NT2/D1 (cell line): Measurements from ENCODE around the gene APOM.

Experiments
- SUZ12 ChIP-seq: IDR thresholded peaks from 2 replicates; pipeline ENCODE4 v1.6.1; 2011; ENCODE audit not compliant: insufficient read length, insufficient read depth; ENCODE audit errors: extremely low read depth
- YY1 ChIP-seq: IDR thresholded peaks from 2 replicates; pipeline ENCODE4 v1.6.1; 2011; ENCODE audit not compliant: insufficient read length, insufficient read depth
- ZNF274 ChIP-seq: IDR thresholded peaks from 2 replicates; pipeline ENCODE4 v1.6.1; 2011; ENCODE audit warnings: mild to moderate bottlenecking, low read depth, low read length

DNA sequence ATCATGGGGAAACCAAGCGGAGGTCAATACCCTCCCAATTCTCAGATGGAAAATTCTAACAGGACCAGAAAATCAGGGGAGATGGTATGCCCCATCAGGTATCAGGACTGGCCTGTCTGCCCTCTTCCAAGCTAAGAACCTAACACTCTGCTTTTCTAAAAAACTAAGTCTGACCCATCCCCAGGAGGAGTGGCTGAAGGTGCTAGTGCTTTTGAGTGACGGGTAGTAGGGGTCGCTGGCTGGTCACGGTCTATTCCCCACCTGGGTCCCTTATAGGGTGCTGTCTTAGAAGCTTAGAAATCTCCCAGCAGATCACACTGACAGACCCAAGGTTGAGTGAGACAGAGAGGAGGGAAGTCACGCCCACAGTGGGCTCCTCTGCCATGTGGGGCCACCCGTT, 37.8 kb downstream of the APOM start:
- TF ChIP-seq YY1 (no peak), ZNF274 (no peak), SUZ12 (no peak)
